Mucosa of descending colon (tissue), 3 donors: ENCODE results near the gene DMRT1. TPM values are rescaled to one million over a fixed set of nuclear protein-coding genes. Genes with fewer than 3 reads are reported as not detected.
"Not testable (repeated sequence)": the region's sequence is repeated elsewhere in the genome, so short reads cannot be mapped to it uniquely, and the experiment has no call there.

ENCODE experiments used
- ATAC-seq: fragments of 200-7000 bp; cut with Tn5 transposase; one replicate; pipeline ENCODE4 v1.9.1; 2020; ENCODE audit warnings: mild to moderate bottlenecking, moderate library complexity
- DNase-seq, 3 donors: peaks; one replicate each; pipeline ENCODE4 v3.0.0-alpha.2; 2020
- H3K36me3 ChIP-seq: fragments of 200-600 bp; one replicate; pipeline ENCODE4 v1.8.0; 2021; ENCODE audit warnings: low read depth, mild to moderate bottlenecking
- H3K4me1 ChIP-seq: fragments of 200-600 bp; one replicate; pipeline ENCODE4 v1.8.0; 2021; ENCODE audit warnings: low read depth, mild to moderate bottlenecking
- H3K4me3 ChIP-seq: fragments of 200-600 bp; one replicate; pipeline ENCODE4 v1.8.0; 2021; ENCODE audit warnings: mild to moderate bottlenecking
- H3K9me3 ChIP-seq: fragments of 200-600 bp; one replicate; pipeline ENCODE4 v1.8.0; 2021; ENCODE audit warnings: mild to moderate bottlenecking
- CTCF ChIP-seq: fragments of 200-600 bp; IDR thresholded peaks from one replicate; pipeline ENCODE4 v1.8.0; 2022; ENCODE audit warnings: antibody characterized with exemption, mild to moderate bottlenecking
- intact Hi-C, 2 donors: fragments of 100-400 bp; cut with DNase I in 1 of 2; cut with micrococcal nuclease in 1 of 2; formaldehyde crosslinking; loops; one replicate each; pipeline versions ENCODE4 v1.11.0 to v1.11.1; 2022; cut with DNase I, micrococcal nuclease
- total RNA-seq, 3 donors: library from RNA; stranded (reverse); fragmentation: NEBNext Ultra II Directional in 2 of 3; extraction: Animal tissue kit (Norgen Biotek cat#: 25700) in 2 of 3; gene quantifications; one replicate each; pipeline versions ENCODE4 v1.2.1 to v1.2.4, GENCODE V29; 2021 to 2023
- donor health status: DM: no; HTN: no; CAD: no; lungs with moderate emphysema.
- donor health status: DM: no; HTN: no; CAD: no.
- donor health status: DM: no; HTN: yes; CAD: no.

The DMRT1 gene
- total RNA-seq, 3 donors from 2014 or later = not detected

GRCh38 chr9:981491-981898, 140.0 kb downstream of the DMRT1 start:
- ATAC-seq = no peak
- no peak for TF ChIP-seq CTCF

GRCh38 chr9:982394-983230, 141.1 kb downstream of the DMRT1 start:
- H3K9me3 ChIP-seq = no peaks in the 10 kb centered on the region
- no peaks in the 10 kb centered on the region for H3K36me3 ChIP-seq
- intact Hi-C loops = no loop called here
- no peak for DNase-seq
- H3K4me1 ChIP-seq = no peaks in the 10 kb centered on the region
- no peak for TF ChIP-seq CTCF
- no peak for ATAC-seq
- no peak overlapping the region for H3K4me3 ChIP-seq

More at GRCh38 chr9:981491-981898, 140.0 kb downstream of the DMRT1 start:
- intact Hi-C loops = no loop called here
- Histone ChIP-seq H3K36me3 (no peaks in the 10 kb centered on the region), H3K4me3 (no peak overlapping the region), H3K9me3 (no peaks in the 10 kb centered on the region), H3K4me1 (peaks cover 6% of the 10 kb centered on the region)
- no peak for DNase-seq

- intact Hi-C loops = no loop called here
- Histone ChIP-seq H3K4me3 (no peak overlapping the region), H3K4me1 (no peaks in the 10 kb centered on the region), H3K36me3 (no peaks in the 10 kb centered on the region), H3K9me3 (no peaks in the 10 kb centered on the region)
- peak; percentile 63 for ATAC-seq
- DNase-seq = peak in 1 of 3 donors; percentile 20
- no peak for TF ChIP-seq CTCF
Measured at GRCh38 chr9:994005-994404, 152.5 kb downstream of the DMRT1 start.

- Histone ChIP-seq H3K4me3 (no peak overlapping the region), H3K4me1 (no peaks in the 10 kb centered on the region), H3K9me3 (no peaks in the 10 kb centered on the region), H3K36me3 (no peaks in the 10 kb centered on the region)
- TF ChIP-seq CTCF = no peak
- no peak for ATAC-seq
- DNase-seq = no peak
- intact Hi-C loops = no loop called here
Measured at GRCh38 chr9:995192-995591, 153.7 kb downstream of the DMRT1 start.

GRCh38 chr9:995781-996180, 154.3 kb downstream of the DMRT1 start:
- no peaks in the 10 kb centered on the region for H3K4me1 ChIP-seq
- intact Hi-C loops = no loop called here
- H3K36me3 ChIP-seq = no peaks in the 10 kb centered on the region
- ATAC-seq = no peak
- TF ChIP-seq CTCF = no peak
- H3K9me3 ChIP-seq = no peaks in the 10 kb centered on the region
- no peak for DNase-seq
- no peak overlapping the region for H3K4me3 ChIP-seq

GRCh38 chr9:998299-999110, 157.0 kb downstream of the DMRT1 start:
- H3K4me1 ChIP-seq, H3K4me3 ChIP-seq, DNase-seq, intact Hi-C loops, H3K36me3 ChIP-seq, H3K9me3 ChIP-seq: not testable (repeated sequence)
- ATAC-seq = peak; percentile 49
